Heart left ventricle (tissue), 13 donors: ENCODE data around the gene LITAF.

Experiments
- POLR2A ChIP-seq, 2 donors: fragments of 450-650 bp; IDR thresholded peaks; one replicate each; pipeline ENCODE4 v1.6.1; 2017; ENCODE audit warnings: antibody characterized with exemption in 2 of 2, mild to moderate bottlenecking in 2 of 2, moderate library complexity in 2 of 2
- TF ChIP-seq, protein P1 (sequence below), 12 donors: fragments of 200-600 bp; sonication (generic) in 4 of 12; IDR thresholded peaks; one replicate each; pipeline versions ENCODE4 v1.5.0 to v1.8.0; 2018 to 2022; ENCODE audit warnings: antibody characterized with exemption in 12 of 12, mild to moderate bottlenecking in 5 of 12
- donor health status: ischemic (EF 13 %, LVEDD 7.1; RV severe dilation, severe dysfunction).
- donor health status: DM: no; HTN: yes; CAD: no.
- donor health status: DM: no; HTN: no; CAD: no.
- donor health status: ischemic (EF 25% LVEDD 6.9; RV normal size, moderate dysfunction).
- donor health status: ischemic (EF 25% LVEDD 5.7; RV mildly dilated, moderate dysfunction).
- donor health status: ischemic (EF 35%, LVEDD 5.7; RV mildly dilated, moderate dysfunction).
- donor health status: nonischemic (EF 11% LVEDD 7.7; RV severe dilation, severe dysfunction).
- donor health status: DM: yes; HTN: yes; CAD: no.
- donor health status: PGD.
- donor health status: ischemic (EF 29% LVEDD 5.4; RV normal size, mild dysfunction).
- donor health status: nonischemic (EF 23%, LVEDD 6.1; RV moderate dilation, normal function).

DNA sequence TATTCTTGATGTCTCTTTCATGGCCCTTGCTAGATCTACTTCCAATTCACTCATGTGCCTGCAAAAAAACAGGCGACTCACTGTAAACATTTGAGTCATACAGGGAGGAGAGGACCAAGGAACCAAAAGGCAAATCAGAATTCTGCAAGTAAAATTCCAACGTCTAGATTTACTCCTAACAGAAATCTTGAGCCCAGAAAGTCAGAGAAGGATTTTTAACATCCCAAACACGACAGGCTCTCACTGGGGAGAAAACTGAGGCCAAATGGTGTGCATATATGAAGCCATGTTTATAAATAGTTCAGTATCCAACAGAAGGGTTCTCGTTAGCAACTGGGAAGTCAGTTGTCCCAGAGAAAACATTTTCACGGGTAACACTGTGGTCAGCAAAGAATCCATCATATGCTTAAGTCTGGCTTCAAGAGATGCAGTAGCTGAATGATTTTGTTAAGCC lies 40.1 kb downstream of the LITAF start:
- TF ChIP-seq, protein P1, sequence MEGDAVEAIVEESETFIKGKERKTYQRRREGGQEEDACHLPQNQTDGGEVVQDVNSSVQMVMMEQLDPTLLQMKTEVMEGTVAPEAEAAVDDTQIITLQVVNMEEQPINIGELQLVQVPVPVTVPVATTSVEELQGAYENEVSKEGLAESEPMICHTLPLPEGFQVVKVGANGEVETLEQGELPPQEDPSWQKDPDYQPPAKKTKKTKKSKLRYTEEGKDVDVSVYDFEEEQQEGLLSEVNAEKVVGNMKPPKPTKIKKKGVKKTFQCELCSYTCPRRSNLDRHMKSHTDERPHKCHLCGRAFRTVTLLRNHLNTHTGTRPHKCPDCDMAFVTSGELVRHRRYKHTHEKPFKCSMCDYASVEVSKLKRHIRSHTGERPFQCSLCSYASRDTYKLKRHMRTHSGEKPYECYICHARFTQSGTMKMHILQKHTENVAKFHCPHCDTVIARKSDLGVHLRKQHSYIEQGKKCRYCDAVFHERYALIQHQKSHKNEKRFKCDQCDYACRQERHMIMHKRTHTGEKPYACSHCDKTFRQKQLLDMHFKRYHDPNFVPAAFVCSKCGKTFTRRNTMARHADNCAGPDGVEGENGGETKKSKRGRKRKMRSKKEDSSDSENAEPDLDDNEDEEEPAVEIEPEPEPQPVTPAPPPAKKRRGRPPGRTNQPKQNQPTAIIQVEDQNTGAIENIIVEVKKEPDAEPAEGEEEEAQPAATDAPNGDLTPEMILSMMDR (IDR thresholded peaks at IDR 0.05), result no peak
- no peak for TF ChIP-seq POLR2A (IDR thresholded peaks at IDR 0.05)
